GM18517 (cell line): ENCODE results near the gene LPIN3.

Experiments used
- ATAC-seq: cut with Tn5 transposase; IDR thresholded peaks from one replicate; pipeline ENCODE4 v1.9.1; 2021; ENCODE audit warnings: mild to moderate bottlenecking, moderate library complexity; ENCODE audit not compliant: unreplicated experiment

The LPIN3 gene

GRCh38 chr20:41365777-41366545 is 25.3 kb downstream of the LPIN3 start:
- ATAC-seq: no peak

GRCh38 chr20:41366546-41367392 is 26.1 kb downstream of the LPIN3 start, which contains the start of gene EMILIN3:
Gene EMILIN3, minus strand, starts transcription at chr20:41366818. Its CDS starts 184 bp downstream, at chr20:41366634.
- ATAC-seq: no peak

GRCh38 chr20:41367393-41367695 is 26.7 kb downstream of the LPIN3 start:
- no peak for ATAC-seq

GRCh38 chr20:41367956-41368355 is 27.3 kb downstream of the LPIN3 start:
- ATAC-seq: no peak

- ATAC-seq: no peak
These were observed 29.1 kb downstream of the LPIN3 start for GRCh38 chr20:41369673-41370072.

- ATAC-seq: no peak
These were observed 29.6 kb downstream of the LPIN3 start for GRCh38 chr20:41370176-41370575.

- no peak for ATAC-seq
These were observed 30.8 kb downstream of the LPIN3 start for GRCh38 chr20:41371371-41371770.

- ATAC-seq: no peak
These were observed 32.7 kb downstream of the LPIN3 start for GRCh38 chr20:41373251-41373783.

GRCh38 chr20:41373931-41374920 is 33.6 kb downstream of the LPIN3 start:
- no peak for ATAC-seq

- ATAC-seq: no peak
These were observed 35.2 kb downstream of the LPIN3 start for GRCh38 chr20:41375846-41376245.

- no peak for ATAC-seq
These were observed 35.7 kb downstream of the LPIN3 start for GRCh38 chr20:41376349-41376748.

GRCh38 chr20:41377275-41377674 is 36.7 kb downstream of the LPIN3 start:
- no peak for ATAC-seq

- ATAC-seq: no peak
These were observed 38.9 kb downstream of the LPIN3 start for GRCh38 chr20:41379551-41379950.

GRCh38 chr20:41380551-41381193 is 40.1 kb downstream of the LPIN3 start:
- ATAC-seq: no peak

GRCh38 chr20:41382791-41383305 is 42.2 kb downstream of the LPIN3 start:
- ATAC-seq: no peak

GRCh38 chr20:41386502-41387427 is 46.1 kb downstream of the LPIN3 start:
- no peak for ATAC-seq

- no peak for ATAC-seq
These were observed 46.8 kb downstream of the LPIN3 start for GRCh38 chr20:41387444-41387851.

GRCh38 chr20:41390889-41391288 is 50.3 kb downstream of the LPIN3 start:
- no peak for ATAC-seq

GRCh38 chr20:41391587-41392001 is 51.0 kb downstream of the LPIN3 start:
- ATAC-seq: no peak
